NCI-H69 (cell line): ENCODE results near the gene CLRN1.
"Not testable (repeated sequence)": the region's sequence is repeated elsewhere in the genome, so short reads cannot be mapped to it uniquely, and the experiment has no call there.

Experiments
- DNase-seq: peaks from one replicate; lab custom pipeline; 2025; lab: John Stamatoyannopoulos, UW

Gene CLRN1, protein sequence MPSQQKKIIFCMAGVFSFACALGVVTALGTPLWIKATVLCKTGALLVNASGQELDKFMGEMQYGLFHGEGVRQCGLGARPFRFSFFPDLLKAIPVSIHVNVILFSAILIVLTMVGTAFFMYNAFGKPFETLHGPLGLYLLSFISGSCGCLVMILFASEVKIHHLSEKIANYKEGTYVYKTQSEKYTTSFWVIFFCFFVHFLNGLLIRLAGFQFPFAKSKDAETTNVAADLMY

GRCh38 chr3:150972366-150973071, at the start of gene CLRN1:
CLRN1 (minus strand) TSS chr3:150972727; CDS start chr3:150972708, 19 bp downstream.
- DNase-seq: no peak

DNA sequence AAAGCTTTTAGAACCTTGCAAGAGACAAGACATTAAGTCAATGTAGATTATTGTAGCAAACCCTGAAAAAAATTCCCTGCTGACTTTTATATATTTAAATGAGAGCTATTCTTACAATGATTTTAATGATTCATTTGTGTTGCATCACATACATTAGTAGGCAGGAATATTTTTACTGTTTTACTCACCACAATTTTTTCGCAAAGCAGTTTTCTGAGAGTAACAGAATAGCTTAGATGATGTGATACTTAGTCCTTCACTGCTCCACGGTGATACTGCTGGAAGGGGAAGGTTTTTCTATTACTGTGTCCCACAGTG, 43.9 kb upstream of the CLRN1 start:
- DNase-seq: no peak

DNA sequence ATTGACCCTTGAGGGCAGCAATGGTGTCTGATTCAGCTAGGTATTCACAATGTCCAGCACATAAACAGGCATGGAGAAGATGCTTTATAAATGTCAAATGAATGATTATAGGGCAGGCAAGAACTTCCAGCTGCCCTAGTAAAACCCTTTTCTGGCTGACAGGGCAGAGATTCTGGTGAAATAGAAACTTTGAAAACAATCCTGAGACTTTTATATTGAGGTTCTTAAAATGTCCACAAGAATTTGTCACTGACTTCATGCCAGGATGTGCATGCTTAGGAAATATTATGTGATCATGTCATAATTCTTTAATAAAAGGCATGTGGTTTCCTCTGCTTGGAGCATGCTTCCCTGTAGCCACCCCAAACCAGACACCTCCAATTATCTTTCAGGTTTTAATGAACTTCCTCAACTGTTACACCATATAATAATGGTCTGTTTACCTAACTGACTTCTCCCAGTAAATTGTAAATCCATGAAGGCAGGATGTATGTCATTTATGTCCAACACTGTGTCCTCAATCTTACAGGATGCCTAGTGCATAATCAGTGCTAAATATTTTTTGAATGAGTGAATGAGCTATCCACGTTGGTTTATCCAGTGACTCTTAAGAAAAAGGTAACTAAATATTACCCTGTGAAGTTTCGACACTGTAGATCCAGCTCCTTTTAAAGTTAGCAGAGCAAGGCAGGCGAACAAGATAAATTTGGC, 43.4 kb upstream of the CLRN1 start:
- DNase-seq: peak; percentile 46

GRCh38 chr3:151015181-151015580, 42.7 kb upstream of the CLRN1 start:
- no peak for DNase-seq

DNA sequence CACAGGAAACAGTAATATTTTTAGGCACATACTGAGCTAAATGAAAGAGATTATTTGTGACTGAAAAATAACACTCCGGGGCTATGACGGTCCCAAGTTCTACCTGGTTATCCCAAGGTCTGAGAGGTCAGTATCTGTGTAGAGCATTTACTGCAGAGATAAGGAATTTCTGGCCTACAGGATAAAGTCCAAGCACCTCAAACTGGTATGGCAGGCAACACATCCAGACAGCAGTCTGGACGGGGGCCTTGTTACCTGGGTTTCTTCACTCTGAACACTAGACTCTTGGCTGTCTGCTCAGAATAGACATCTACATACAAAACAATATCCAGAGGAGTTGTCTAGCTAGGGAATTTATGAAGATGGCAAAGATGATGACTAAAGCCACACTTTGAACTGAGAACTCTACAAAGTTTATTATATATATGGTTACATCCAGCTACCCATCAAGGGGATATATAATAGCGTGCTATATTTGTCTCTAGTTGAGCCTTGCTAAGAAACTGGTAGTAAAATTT, 42.0 kb upstream of the CLRN1 start:
- no peak for DNase-seq

DNA sequence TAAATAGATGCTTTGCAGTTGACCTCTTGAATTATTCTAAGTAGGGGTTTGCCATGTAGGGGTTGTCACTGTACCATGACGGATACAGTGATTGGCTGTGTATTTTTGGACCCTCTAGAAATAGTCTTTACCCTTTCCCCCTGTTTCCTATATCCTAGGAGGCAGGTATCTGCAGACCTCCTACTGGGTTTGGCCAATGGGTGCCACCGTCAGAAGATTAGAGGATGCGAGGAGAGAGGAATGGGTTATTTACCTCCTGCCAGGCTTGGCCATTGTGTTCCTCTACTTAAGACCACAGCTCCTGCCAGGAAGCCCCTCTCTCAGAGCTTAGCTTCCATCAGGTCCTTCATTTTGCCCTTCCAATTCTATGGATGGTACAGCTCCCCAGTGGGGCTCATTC, 40.2 kb upstream of the CLRN1 start:
- DNase-seq: peak; percentile 6

GRCh38 chr3:151011427-151011826, 38.9 kb upstream of the CLRN1 start:
- DNase-seq: peak; percentile 81

GRCh38 chr3:151009981-151010380, 37.5 kb upstream of the CLRN1 start:
- no peak for DNase-seq

DNA sequence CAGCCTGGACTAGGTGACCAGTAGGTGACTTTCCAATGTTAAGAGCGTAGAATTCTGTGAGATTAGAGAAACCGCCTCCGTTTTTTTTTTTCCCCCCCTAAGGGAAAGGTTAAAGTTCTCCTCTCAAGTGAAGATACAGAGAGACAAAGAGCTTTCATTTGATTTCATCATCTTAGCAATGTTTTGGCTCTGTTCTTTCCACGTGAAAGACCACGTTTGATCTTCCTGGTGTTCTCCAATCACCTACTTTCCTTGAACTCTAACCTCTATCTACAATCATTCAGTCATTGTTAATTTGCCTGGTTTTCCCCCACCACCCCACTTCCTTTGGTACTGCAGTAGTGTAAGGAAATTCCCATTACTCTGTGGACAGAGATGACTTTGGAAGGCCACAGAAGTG, 36.9 kb upstream of the CLRN1 start:
- DNase-seq: no peak

DNA sequence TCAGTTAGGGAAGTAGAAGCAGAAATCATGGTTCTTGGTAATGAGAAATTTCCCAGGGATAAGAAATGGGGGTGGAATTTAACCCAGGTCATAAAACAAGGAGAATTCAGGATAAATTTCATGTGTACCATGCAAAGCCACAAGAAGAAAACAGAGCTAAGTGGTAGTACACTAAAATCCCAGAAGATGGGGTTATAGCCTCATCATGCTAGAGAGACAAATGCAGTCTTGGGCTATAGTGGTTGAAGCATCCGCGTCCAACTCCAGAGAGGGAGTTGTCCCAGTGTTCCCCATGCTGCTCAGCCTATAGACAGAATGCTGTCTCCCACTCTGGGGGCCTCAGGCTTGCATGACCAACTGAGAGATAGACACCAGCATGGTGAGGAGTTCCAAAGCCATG, 36.2 kb upstream of the CLRN1 start:
- DNase-seq: peak; percentile 20

DNA sequence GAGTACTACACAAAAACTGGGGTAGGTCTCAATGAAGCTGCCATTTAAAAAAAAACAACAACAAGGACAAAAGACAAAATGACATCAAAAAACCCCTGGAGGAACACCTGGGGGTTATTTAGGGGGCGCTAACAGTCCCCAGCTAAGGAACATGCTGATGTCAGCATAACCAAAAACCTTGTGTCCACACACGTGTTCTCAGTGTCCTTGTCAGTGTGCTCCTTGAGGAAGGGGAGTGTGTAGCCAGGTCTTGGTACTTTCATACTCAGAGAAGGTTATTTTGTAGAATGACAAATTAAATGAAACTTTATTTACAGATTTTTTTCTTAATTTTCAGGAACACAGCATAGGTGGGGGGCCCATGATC, 31.2 kb upstream of the CLRN1 start:
- no peak for DNase-seq

- DNase-seq: no peak
These were observed 30.7 kb upstream of the CLRN1 start for GRCh38 chr3:151003029-151003767.

DNA sequence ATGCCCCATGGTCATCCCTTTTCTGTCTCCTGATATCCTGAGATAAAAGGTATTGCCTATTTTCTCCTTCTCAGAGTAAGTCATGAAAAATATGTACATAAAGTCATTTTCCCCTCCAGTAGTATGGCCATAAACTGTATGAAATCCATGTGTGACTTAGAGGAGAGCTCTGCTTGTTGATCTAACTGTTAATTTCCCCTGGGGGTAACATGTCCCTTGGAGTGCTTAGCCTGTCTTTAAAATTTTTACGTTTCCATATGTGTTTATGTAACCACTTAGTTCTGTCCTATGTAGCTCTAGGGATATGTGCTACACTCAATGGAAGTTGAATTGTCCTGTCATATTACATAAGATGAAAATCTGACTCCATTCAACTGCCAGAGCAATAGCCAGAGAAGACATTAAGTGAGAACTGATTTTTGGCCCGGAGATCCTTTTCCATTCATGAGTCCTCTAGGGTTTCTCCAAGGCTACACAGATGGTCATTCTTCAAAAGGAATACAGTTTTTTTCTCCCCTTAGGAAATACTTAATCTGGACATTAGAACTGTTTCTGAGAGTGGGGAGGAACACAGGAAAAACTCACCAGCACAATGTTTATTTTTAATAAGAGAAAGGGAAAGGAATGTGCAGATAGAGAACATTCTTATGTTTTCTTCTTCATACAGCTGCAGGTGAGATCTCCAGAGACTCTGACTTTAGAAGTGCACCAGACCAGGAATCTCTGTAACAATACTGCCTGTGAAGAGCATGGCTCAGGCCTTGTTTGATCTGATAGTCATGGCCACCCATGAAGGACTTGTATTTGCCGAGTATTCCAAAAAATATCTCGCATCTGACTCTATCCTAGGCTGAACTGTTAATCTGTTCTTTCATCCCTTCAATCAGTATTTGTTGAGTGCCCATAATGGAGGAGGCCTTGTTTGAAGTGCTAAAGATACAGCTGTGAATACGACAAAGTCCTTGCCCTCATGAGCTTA, 29.8 kb upstream of the CLRN1 start:
- no peak for DNase-seq

GRCh38 chr3:150998996-150999395, 26.5 kb upstream of the CLRN1 start:
- DNase-seq: no peak

- no peak for DNase-seq
These were observed 24.2 kb upstream of the CLRN1 start for GRCh38 chr3:150996731-150997130.

GRCh38 chr3:150995510-150995909, 23.0 kb upstream of the CLRN1 start:
- no peak for DNase-seq

DNA sequence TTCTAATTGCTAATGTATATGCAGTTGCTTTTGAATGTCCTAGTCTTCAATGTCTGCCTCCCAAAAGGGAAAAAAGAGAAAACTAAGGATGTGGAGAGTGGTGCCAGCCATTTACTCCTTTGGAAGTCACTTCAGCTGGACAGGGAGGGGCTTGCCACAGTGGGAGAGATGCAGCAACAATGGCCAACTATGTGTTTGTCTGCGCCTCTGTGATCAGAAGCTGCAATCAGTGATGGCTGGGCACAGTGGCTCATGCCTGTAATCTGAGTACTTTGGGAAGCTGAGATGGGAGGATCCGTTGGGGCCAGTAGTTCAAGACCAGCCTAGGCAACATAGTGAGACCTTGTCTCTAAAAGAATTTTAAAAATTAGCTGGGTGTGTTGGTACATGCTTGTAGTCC, 16.7 kb upstream of the CLRN1 start:
- no peak for DNase-seq

DNA sequence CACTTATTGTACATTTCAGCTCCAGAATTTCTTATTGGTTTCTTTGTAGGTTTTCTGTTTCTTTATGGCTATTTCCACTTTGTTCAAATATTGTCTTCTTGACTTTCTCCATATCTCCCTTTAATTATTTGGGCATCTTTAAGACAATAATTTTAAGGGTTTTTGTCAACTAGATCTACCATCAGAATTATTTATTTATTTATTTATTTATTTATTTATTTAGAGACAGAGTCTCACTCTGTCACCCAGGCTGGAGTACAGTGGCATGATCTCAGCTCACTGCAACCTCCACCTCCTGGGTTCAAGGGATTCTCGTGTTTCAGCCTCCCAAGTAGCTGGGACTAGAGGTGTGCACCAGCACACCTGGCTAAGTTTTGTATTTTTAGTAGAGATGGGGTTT, 15.9 kb upstream of the CLRN1 start:
- not testable (repeated sequence) for DNase-seq

DNA sequence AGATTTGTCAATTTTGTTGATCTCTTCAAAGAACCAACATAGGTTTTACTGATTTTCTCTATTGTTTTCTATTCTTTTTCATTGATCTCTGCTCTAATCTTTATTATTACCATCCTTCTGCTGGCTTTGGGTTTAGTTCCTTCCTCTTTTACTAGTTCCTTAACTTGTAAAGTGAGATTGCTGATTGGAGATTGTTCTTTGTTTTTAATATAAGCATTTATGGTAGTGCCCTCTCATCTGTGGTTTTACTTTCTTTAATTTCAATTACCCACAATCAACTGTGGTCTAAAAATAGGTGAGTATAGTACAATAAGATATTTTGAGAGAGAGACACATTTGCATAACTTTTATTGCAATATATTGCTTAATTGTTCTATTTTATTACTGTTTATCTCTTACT, 13.2 kb upstream of the CLRN1 start:
- no peak for DNase-seq

GRCh38 chr3:150984066-150984465, 11.5 kb upstream of the CLRN1 start:
- DNase-seq: no peak

DNA sequence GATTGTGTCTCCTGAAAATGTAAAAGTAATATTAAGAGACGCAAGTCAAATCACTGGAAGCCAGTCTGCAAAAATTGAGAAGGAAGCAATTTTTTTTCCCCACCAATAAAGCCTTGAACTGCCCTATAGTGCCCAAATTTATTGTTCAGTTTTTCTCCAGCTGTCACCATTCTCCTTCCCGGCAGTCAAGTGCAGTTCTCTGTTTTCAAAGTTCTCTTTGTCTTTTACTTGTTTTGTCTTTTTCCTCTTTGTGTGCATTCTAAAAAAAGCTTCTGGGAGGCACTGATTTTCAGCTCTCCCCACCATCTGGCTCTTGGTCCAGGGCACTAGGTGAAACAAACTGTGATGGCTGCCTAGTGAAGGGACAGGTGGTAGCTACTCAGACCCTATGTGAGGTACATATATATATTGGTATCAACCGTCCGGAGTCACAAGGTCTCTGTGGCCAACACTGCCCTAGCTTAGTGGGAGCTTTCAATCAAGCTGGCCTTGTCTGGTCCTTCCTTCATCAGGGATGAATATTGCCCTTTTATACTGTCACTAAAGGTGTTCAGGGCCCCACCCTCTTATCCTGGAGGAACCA, 6.1 kb upstream of the CLRN1 start:
- no peak for DNase-seq
